CD14-positive monocyte (primary cell): ENCODE data around the gene IGDCC3. TPM values are rescaled to one million over a fixed set of nuclear protein-coding genes. Genes with fewer than 3 reads are reported as not detected.

ENCODE experiments used
- DNase-seq, 3 donors: peaks; one replicate each; pipeline ENCODE4 v3.0.0-alpha.2; 2011 to 2022
- H2AFZ ChIP-seq: 2 replicates; pipeline ENCODE4 v1.6.0; 2012; ENCODE audit warnings: mild to moderate bottlenecking, low read depth, low read length, inconsistent platforms; ENCODE audit not compliant: insufficient read depth, poor library complexity, severe bottlenecking
- H3K27ac ChIP-seq, 2 donors: 1 replicate in 1 of 2; 2 replicates in 1 of 2; pipeline ENCODE4 v1.5.1; 2012 to 2013; ENCODE audit warnings: low read length in 2 of 2, control low read depth in 1 of 2, inconsistent platforms in 1 of 2, low read depth in 1 of 2, mild to moderate bottlenecking in 1 of 2
- H3K27me3 ChIP-seq, 2 donors: one replicate each; pipeline versions ENCODE4 v1.6.0 to v1.6.1; 2011 to 2013; ENCODE audit warnings: low read length in 2 of 2; ENCODE audit not compliant: control insufficient read depth in 2 of 2, insufficient read depth in 2 of 2
- H3K36me3 ChIP-seq, 2 donors: replicated peaks in 1 of 2; 1 replicate in 1 of 2; 2 replicates in 1 of 2; pipeline versions ENCODE4 v1.5.1 to v1.6.1; 2012 to 2013; ENCODE audit warnings: low read length in 2 of 2, control low read depth in 1 of 2, inconsistent platforms in 1 of 2, mild to moderate bottlenecking in 1 of 2; ENCODE audit not compliant: insufficient read depth in 2 of 2, control insufficient read depth in 1 of 2
- H3K4me1 ChIP-seq, 2 donors: 1 replicate in 1 of 2; 2 replicates in 1 of 2; pipeline versions ENCODE4 v1.5.1 to v1.6.1; 2012 to 2013; ENCODE audit warnings: low read length in 2 of 2, control low read depth in 1 of 2, inconsistent platforms in 1 of 2, mild to moderate bottlenecking in 1 of 2, moderate library complexity in 1 of 2; ENCODE audit not compliant: insufficient read depth in 2 of 2, control insufficient read depth in 1 of 2
- H3K4me2 ChIP-seq: replicated peaks from 2 replicates; pipeline ENCODE3; 2012; ENCODE audit warnings: low read length, moderate library complexity, mild to moderate bottlenecking; ENCODE audit not compliant: poor library complexity, severe bottlenecking; ENCODE audit errors: extremely low read depth
- H3K4me3 ChIP-seq, 3 experiments: fragments of 200-600 bp in 1 of 3; sonication (generic) in 1 of 3; replicated peaks in 1 of 3; 1 replicate in 2 of 3; 2 replicates in 1 of 3; pipeline ENCODE4 v1.5.1; 2011 to 2013; ENCODE audit warnings: low read length in 3 of 3, mild to moderate bottlenecking in 3 of 3, control low read depth in 2 of 3, low read depth in 2 of 3, inconsistent platforms in 1 of 3, moderate library complexity in 1 of 3
- H3K79me2 ChIP-seq: 2 replicates; pipeline ENCODE4 v1.6.0; 2012; ENCODE audit warnings: mild to moderate bottlenecking, control low read depth, inconsistent platforms, low read length, moderate library complexity; ENCODE audit not compliant: insufficient read depth
- H3K9ac ChIP-seq: 2 replicates; pipeline ENCODE4 v1.6.0; 2017; ENCODE audit warnings: low read length, mild to moderate bottlenecking; ENCODE audit not compliant: insufficient read depth, poor library complexity, severe bottlenecking
- H3K9me3 ChIP-seq, 2 donors: replicated peaks in 1 of 2; 1 replicate in 1 of 2; 2 replicates in 1 of 2; pipeline versions ENCODE4 v1.5.1 to v1.6.1; 2012 to 2013; ENCODE audit warnings: low read length in 2 of 2, control low read depth in 1 of 2; ENCODE audit not compliant: control insufficient read depth in 1 of 2, insufficient read depth in 1 of 2
- H4K20me1 ChIP-seq: 2 replicates; pipeline ENCODE4 v1.6.0; 2012; ENCODE audit warnings: mild to moderate bottlenecking, low read length, control low read depth, moderate library complexity; ENCODE audit not compliant: insufficient read depth
- H3K27ac Mint-ChIP-seq, 7 donors: one replicate each; pipeline ENCODE4 v1.8.0; 2020; ENCODE audit warnings: mild to moderate bottlenecking in 7 of 7, mixed read lengths in 7 of 7, moderate library complexity in 6 of 7, inconsistent platforms in 2 of 7
- H3K27me3 Mint-ChIP-seq, 3 donors: one replicate each; pipeline ENCODE4 v1.8.0; 2021 to 2022; ENCODE audit warnings: low read depth in 3 of 3, mild to moderate bottlenecking in 3 of 3, mixed read lengths in 3 of 3, moderate library complexity in 3 of 3, inconsistent platforms in 1 of 3
- H3K36me3 Mint-ChIP-seq, 2 donors: one replicate each; pipeline ENCODE4 v1.8.0; 2020; ENCODE audit warnings: mixed read lengths in 2 of 2, inconsistent platforms in 1 of 2, mild to moderate bottlenecking in 1 of 2
- H3K4me1 Mint-ChIP-seq: one replicate; pipeline ENCODE4 v1.8.0; 2020; ENCODE audit warnings: mild to moderate bottlenecking, mixed read lengths
- H3K4me3 Mint-ChIP-seq, 2 donors: one replicate each; pipeline ENCODE4 v1.8.0; 2020; ENCODE audit warnings: mild to moderate bottlenecking in 2 of 2, mixed read lengths in 2 of 2, moderate library complexity in 1 of 2
- H3K9me3 Mint-ChIP-seq, 7 donors: one replicate each; pipeline ENCODE4 v1.8.0; 2020 to 2022; ENCODE audit warnings: mixed read lengths in 7 of 7, mild to moderate bottlenecking in 6 of 7, moderate library complexity in 6 of 7, inconsistent platforms in 2 of 7
- WGBS: methylation state at CpG from one replicate; pipeline ENCODE4 v1.1.5; 2013; ENCODE audit warnings: missing lambda C conversion rate; ENCODE audit not compliant: insufficient coverage; 5-methylcytosine and 5-hydroxymethylcytosine counted together
- intact Hi-C, 2 donors: fragments of 100-400 bp; cut with micrococcal nuclease; formaldehyde crosslinking; loops; one replicate each; pipeline versions ENCODE4 v1.15.0 to v1.15.1; 2023
- polyA plus RNA-seq, 3 donors: library from polyadenylated mRNA; depleted of rRNA in 1 of 3; unstranded in 2 of 3; stranded (reverse) in 1 of 3; fragments of 300-500 nt in 2 of 3; fragments of >200 nt in 1 of 3; fragmentation: Illumina TruSeq in 2 of 3; gene quantifications; 1 replicate in 2 of 3; 2 replicates in 1 of 3; pipeline ENCODE4 v1.2.3, GENCODE V29; 2012 to 2021
- TF ChIP-seq, protein P1 (sequence below): fragments of 200-600 bp; IDR thresholded peaks from one replicate; pipeline ENCODE4 v1.8.0; 2022; ENCODE audit warnings: antibody characterized with exemption, mild to moderate bottlenecking

IGDCC3 gene
- polyA plus RNA-seq, 3 donors = not detected

GRCh38 chr15:65412556-65412955 is 34.8 kb upstream of the IGDCC3 start:
- Histone ChIP-seq H3K9me3 (no peaks in the 10 kb centered on the region), H3K27me3 (peaks cover 3 to 7% of the 10 kb centered on the region in 2 donors), H2AFZ (no peak overlapping the region), H3K9ac (no peak overlapping the region), H3K4me2 (no peak overlapping the region), H3K4me3 (no peak overlapping the region), H3K27ac (no peak overlapping the region), H3K36me3 (no peaks in the 10 kb centered on the region), H3K4me1 (peaks cover 0 to 4% of the 10 kb centered on the region in 2 donors), H4K20me1 (no peaks in the 10 kb centered on the region), H3K79me2 (no peaks in the 10 kb centered on the region)
- DNase-seq = no peak
- Mint-ChIP-seq H3K4me1 (peaks cover 9% of the 10 kb centered on the region), H3K9me3 (no peaks in the 10 kb centered on the region), H3K27me3 (peaks cover 15 to 26% (median 20%) of the 10 kb centered on the region in 3 donors), H3K4me3 (no peak overlapping the region), H3K36me3 (no peaks in the 10 kb centered on the region), H3K27ac (no peak overlapping the region)
- intact Hi-C loops = no loop called here
- no CpG with 5 or more reads among the region's 1 CpG for WGBS
- TF ChIP-seq, protein P1, sequence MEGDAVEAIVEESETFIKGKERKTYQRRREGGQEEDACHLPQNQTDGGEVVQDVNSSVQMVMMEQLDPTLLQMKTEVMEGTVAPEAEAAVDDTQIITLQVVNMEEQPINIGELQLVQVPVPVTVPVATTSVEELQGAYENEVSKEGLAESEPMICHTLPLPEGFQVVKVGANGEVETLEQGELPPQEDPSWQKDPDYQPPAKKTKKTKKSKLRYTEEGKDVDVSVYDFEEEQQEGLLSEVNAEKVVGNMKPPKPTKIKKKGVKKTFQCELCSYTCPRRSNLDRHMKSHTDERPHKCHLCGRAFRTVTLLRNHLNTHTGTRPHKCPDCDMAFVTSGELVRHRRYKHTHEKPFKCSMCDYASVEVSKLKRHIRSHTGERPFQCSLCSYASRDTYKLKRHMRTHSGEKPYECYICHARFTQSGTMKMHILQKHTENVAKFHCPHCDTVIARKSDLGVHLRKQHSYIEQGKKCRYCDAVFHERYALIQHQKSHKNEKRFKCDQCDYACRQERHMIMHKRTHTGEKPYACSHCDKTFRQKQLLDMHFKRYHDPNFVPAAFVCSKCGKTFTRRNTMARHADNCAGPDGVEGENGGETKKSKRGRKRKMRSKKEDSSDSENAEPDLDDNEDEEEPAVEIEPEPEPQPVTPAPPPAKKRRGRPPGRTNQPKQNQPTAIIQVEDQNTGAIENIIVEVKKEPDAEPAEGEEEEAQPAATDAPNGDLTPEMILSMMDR = no peak

- no peaks in the 10 kb centered on the region for H3K79me2 ChIP-seq
- Mint-ChIP-seq H3K27me3 (peaks cover 7 to 20% (median 16%) of the 10 kb centered on the region in 3 donors), H3K9me3 (no peaks in the 10 kb centered on the region), H3K36me3 (no peaks in the 10 kb centered on the region), H3K4me3 (no peak overlapping the region), H3K4me1 (peaks cover 9% of the 10 kb centered on the region), H3K27ac (no peak overlapping the region)
- H3K27me3 ChIP-seq = peaks cover 3 to 7% of the 10 kb centered on the region in 2 donors
- no peak for DNase-seq
- no peak overlapping the region for H3K9ac ChIP-seq
- H3K4me2 ChIP-seq = no peak overlapping the region
- H2AFZ ChIP-seq = no peak overlapping the region
- H3K4me1 ChIP-seq = peaks cover 0 to 4% of the 10 kb centered on the region in 2 donors
- H3K27ac ChIP-seq = no peak overlapping the region
- no peaks in the 10 kb centered on the region for H3K36me3 ChIP-seq
- intact Hi-C loops = no loop called here
- H4K20me1 ChIP-seq = no peaks in the 10 kb centered on the region
- TF ChIP-seq, protein P1 = no peak
- H3K9me3 ChIP-seq = no peaks in the 10 kb centered on the region
- WGBS = 90% methylated on average over 2 of the region's 5 CpGs
- no peak overlapping the region for H3K4me3 ChIP-seq
Measured at GRCh38 chr15:65411465-65412071, 33.8 kb upstream of the IGDCC3 start.
